ENCODE measurements around the gene BCL11B.

Gene BCL11B

DNA sequence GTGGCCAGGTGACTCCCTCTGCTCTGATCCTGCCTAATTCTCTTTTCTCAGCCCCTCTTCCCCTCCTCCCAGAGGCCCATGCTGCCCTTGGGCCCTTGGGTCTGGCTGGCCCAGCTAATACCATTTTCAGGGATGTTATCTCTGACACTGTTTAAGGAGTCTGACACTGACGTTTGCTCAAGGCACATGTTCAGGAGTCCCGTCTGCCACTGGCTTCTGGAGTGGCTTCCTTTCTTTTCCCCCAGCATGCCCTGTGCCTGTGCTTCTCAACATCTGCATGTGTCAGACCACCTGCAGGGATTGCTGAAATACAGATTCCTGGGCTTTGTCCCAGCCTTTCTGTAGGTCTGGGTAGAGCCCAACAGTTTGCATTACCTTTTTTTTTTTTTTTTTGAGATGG, 128.9 kb downstream of the BCL11B start:
- Histone ChIP-seq H3K36me3 (ENCODE audit: control insufficient read depth in 2 of 2, insufficient read depth in 2 of 2, low read length in 2 of 2) (no peaks in the 10 kb centered on the region), H3K4me1 (ENCODE audit: control insufficient read depth in 2 of 2, insufficient read depth in 2 of 2, low read length in 2 of 2) (no peaks in the 10 kb centered on the region)

DNA sequence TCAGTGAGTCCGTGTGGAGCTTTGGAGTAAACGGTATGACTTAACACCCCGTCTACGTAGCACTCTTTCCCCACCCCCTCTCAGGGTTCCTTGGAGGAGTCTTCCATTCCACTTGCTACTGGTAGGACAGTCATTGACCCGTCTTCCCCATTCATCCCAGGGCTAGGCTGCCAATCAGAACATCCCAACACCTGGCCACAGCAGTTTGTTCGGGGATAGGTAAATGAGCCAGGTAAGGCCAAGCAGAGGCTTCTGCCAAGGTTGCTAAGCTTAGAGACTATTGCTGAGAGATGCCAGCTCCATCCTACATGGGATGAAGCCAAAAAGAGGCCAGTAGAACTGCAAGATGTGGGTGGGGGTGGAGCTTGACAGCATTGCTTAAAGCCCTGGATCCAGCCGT, 130.8 kb downstream of the BCL11B start:
- H3K27me3 ChIP-seq (ENCODE audit: control insufficient read depth in 2 of 2, insufficient read depth in 2 of 2, low read length in 2 of 2), result no peaks in the 10 kb centered on the region
- no peak overlapping the region for H3K27ac ChIP-seq (ENCODE audit: low read depth in 2 of 2, low read length in 2 of 2)
- H3K9ac ChIP-seq (ENCODE audit: low read depth in 1 of 2, low read length in 2 of 2), result no peak overlapping the region
- H3K4me3 ChIP-seq (ENCODE audit: low read length in 2 of 2), result no peak overlapping the region
- no peaks in the 10 kb centered on the region for H3K36me3 ChIP-seq (ENCODE audit: control insufficient read depth in 2 of 2, insufficient read depth in 2 of 2, low read length in 2 of 2)
- H3K4me1 ChIP-seq (ENCODE audit: control insufficient read depth in 2 of 2, insufficient read depth in 2 of 2, low read length in 2 of 2), result no peaks in the 10 kb centered on the region
- H3K9me3 ChIP-seq (ENCODE audit: control insufficient read depth in 2 of 2, low read length in 2 of 2), result no peaks in the 10 kb centered on the region

More for the DNA sequence above, 128.9 kb downstream of the BCL11B start:
- Histone ChIP-seq H3K4me3 (ENCODE audit: low read length in 2 of 2) (no peak overlapping the region), H3K9me3 (ENCODE audit: control insufficient read depth in 2 of 2, low read length in 2 of 2) (no peaks in the 10 kb centered on the region), H3K27ac (ENCODE audit: low read depth in 2 of 2, low read length in 2 of 2) (no peak overlapping the region), H3K27me3 (ENCODE audit: control insufficient read depth in 2 of 2, insufficient read depth in 2 of 2, low read length in 2 of 2) (no peaks in the 10 kb centered on the region), H3K9ac (ENCODE audit: low read depth in 1 of 2, low read length in 2 of 2) (no peak overlapping the region)

DNA sequence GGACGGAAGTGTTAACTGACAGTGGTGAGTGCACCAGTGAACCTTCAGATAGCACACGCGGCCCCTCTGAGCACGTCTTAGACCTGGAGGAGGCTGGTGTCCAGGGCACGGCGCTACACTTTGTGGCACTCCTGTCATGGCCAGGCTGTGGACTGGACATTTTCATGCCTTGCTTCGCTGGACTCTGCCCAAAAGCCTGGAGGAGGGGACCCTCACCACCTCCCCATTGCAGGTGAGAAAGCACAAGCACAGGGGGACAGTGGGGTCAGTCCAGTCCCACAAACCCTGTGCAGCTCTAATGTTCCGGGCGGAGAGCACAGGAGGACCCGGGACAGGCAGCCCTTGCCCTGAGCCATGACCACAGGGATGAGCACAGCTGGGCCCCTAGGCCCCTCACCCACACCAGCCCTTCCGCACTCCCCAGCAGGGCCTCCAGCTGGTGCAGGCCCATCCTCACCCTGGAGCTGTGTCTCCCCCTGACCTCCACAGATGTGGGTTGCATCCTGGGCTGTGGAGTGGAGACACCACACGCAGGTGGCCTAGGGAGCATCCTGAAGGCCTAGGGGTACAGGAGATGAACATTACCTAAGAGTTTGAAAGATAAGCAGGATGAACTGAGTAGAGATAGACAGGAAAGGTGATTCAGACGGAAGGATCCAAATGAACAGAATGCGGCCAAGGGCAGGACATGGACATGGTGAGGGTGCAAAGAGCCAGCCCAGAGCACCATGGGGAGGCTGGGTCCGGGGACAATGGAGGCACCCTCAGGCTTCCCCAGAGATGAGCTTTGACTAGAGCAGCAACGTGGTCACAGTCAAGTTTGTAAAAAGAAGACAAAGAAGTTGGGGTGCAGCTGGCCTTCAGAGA, 132.8 kb downstream of the BCL11B start:
- Histone ChIP-seq H3K4me3 (ENCODE audit: low read length in 2 of 2) (no peak overlapping the region), H3K36me3 (ENCODE audit: control insufficient read depth in 2 of 2, insufficient read depth in 2 of 2, low read length in 2 of 2) (no peaks in the 10 kb centered on the region), H3K9ac (ENCODE audit: low read depth in 1 of 2, low read length in 2 of 2) (no peak overlapping the region), H3K27ac (ENCODE audit: low read depth in 2 of 2, low read length in 2 of 2) (no peak overlapping the region), H3K27me3 (ENCODE audit: control insufficient read depth in 2 of 2, insufficient read depth in 2 of 2, low read length in 2 of 2) (no peaks in the 10 kb centered on the region), H3K4me1 (ENCODE audit: control insufficient read depth in 2 of 2, insufficient read depth in 2 of 2, low read length in 2 of 2) (no peaks in the 10 kb centered on the region), H3K9me3 (ENCODE audit: control insufficient read depth in 2 of 2, low read length in 2 of 2) (no peaks in the 10 kb centered on the region)

DNA sequence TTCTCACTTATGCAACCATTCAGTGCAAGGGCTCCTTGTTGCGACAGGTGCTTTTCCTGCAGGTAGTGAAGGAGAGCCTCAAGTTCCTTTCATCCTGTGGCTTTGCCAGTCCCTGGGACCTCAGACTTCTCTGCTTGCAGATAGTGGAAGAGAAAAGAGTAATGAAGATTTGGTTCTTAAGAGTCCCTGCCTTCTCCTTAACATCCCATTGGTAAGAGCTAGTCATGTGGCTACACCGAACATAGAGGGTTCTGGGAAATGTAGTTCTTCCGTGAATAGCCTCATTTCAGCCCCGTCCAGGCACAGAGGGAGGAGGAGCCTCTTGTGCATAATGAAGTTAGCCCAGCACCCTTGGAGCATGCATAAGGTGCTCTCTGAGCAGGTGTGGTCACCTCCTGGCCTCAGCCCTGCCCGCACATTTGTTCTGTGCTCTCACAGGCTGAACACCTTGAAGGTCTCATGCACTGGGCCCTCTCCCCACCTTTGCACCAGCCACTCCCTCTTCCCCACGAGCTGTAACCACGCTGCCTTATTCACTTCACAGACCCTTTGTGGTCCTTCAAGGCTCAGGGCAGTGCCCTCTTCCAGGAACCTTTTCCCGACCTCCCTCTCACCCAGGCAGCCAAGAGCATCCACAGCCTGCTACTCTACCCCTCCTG, 134.0 kb downstream of the BCL11B start:
- H3K9me3 ChIP-seq (ENCODE audit: control insufficient read depth in 2 of 2, low read length in 2 of 2), result no peaks in the 10 kb centered on the region

DNA sequence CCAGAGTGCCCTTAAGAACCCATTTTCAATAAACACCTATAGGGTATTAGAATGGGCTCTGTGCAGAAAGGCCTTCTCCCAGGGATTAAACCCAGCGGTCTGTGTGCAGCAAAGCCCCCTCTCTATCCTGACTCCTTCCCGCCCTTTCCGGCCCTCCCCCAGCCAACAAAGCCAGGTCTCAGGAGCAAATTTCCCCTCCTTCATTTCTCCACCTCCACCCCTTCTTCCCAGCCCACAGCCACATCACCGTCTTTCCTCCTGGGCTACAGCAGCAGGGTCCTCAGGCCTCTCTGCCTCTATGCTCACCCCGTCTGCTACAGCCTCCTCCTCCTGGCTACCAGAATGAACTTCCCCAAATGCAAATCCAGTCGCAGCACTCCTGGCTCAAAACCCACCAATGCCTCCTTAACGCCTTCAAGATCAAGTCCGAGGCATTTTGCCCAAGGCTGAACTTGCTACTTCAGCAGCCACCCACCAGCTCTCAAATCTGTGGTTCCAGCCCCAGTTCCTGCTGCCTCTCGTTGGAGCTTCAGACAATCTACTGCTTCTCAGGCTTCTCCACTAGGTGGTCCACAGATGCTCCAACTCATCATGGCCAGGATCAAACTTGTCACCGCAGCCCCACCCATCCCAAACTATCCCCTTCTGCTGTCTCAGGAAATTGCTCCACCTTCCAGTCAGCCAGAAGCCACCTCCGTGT, 134.8 kb downstream of the BCL11B start:
- no peak overlapping the region for H3K9ac ChIP-seq (ENCODE audit: low read depth in 1 of 2, low read length in 2 of 2)
- no peaks in the 10 kb centered on the region for H3K27me3 ChIP-seq (ENCODE audit: control insufficient read depth in 2 of 2, insufficient read depth in 2 of 2, low read length in 2 of 2)
- no peaks in the 10 kb centered on the region for H3K9me3 ChIP-seq (ENCODE audit: control insufficient read depth in 2 of 2, low read length in 2 of 2)
- H3K4me3 ChIP-seq (ENCODE audit: low read length in 2 of 2), result no peak overlapping the region
- no peaks in the 10 kb centered on the region for H3K4me1 ChIP-seq (ENCODE audit: control insufficient read depth in 2 of 2, insufficient read depth in 2 of 2, low read length in 2 of 2)
- H3K27ac ChIP-seq (ENCODE audit: low read depth in 2 of 2, low read length in 2 of 2), result no peak overlapping the region
- H3K36me3 ChIP-seq (ENCODE audit: control insufficient read depth in 2 of 2, insufficient read depth in 2 of 2, low read length in 2 of 2), result no peaks in the 10 kb centered on the region

More for the DNA sequence above, 134.0 kb downstream of the BCL11B start:
- Histone ChIP-seq H3K27ac (ENCODE audit: low read depth in 2 of 2, low read length in 2 of 2) (no peak overlapping the region), H3K27me3 (ENCODE audit: control insufficient read depth in 2 of 2, insufficient read depth in 2 of 2, low read length in 2 of 2) (no peaks in the 10 kb centered on the region), H3K4me3 (ENCODE audit: low read length in 2 of 2) (no peak overlapping the region), H3K9ac (ENCODE audit: low read depth in 1 of 2, low read length in 2 of 2) (no peak overlapping the region), H3K36me3 (ENCODE audit: control insufficient read depth in 2 of 2, insufficient read depth in 2 of 2, low read length in 2 of 2) (no peaks in the 10 kb centered on the region), H3K4me1 (ENCODE audit: control insufficient read depth in 2 of 2, insufficient read depth in 2 of 2, low read length in 2 of 2) (no peaks in the 10 kb centered on the region)

DNA sequence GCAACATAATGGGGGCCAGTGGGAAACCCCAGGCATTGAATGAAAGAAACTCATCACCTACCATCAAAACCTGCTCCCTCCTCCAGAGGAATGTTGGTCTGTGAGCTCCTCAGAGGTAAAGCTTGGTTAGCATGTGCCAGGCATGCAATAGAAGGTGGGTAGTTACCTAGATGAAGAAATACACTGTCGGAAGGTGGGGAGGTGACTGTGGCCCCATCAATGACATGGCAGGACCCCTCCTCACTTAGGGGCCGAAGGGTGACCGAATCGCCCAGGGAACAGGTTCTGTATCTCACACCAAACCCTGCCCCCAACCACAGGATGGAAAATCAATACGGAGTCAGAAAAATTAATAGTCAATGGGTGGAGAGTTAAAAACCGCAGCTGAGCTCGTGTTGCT, 135.6 kb downstream of the BCL11B start:
- no peaks in the 10 kb centered on the region for H3K36me3 ChIP-seq (ENCODE audit: control insufficient read depth in 2 of 2, insufficient read depth in 2 of 2, low read length in 2 of 2)
- H3K27ac ChIP-seq (ENCODE audit: low read depth in 2 of 2, low read length in 2 of 2), result no peak overlapping the region
- H3K4me1 ChIP-seq (ENCODE audit: control insufficient read depth in 2 of 2, insufficient read depth in 2 of 2, low read length in 2 of 2), result no peaks in the 10 kb centered on the region
- no peaks in the 10 kb centered on the region for H3K27me3 ChIP-seq (ENCODE audit: control insufficient read depth in 2 of 2, insufficient read depth in 2 of 2, low read length in 2 of 2)
- no peaks in the 10 kb centered on the region for H3K9me3 ChIP-seq (ENCODE audit: control insufficient read depth in 2 of 2, low read length in 2 of 2)
- no peak overlapping the region for H3K9ac ChIP-seq (ENCODE audit: low read depth in 1 of 2, low read length in 2 of 2)
- no peak overlapping the region for H3K4me3 ChIP-seq (ENCODE audit: low read length in 2 of 2)

DNA sequence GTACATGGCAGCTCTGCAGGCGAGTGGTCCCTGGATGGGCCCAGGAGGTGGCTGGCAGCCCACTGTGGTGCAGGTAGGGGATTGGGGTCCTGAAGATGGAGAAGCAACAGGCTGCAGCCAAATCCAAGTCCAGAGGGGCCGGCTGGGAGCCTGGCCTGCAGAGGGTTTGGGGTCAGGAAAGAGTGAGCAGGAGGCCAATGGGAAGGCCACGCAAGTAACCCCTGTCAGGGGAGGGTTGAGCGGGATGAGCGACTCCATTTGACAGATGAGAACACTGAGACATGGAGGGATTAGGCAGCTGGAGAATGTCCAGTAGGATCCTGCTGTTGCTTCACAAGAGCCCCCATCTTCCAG, 136.0 kb downstream of the BCL11B start:
- Histone ChIP-seq H3K4me3 (ENCODE audit: low read length in 2 of 2) (no peak overlapping the region), H3K27me3 (ENCODE audit: control insufficient read depth in 2 of 2, insufficient read depth in 2 of 2, low read length in 2 of 2) (no peaks in the 10 kb centered on the region), H3K9ac (ENCODE audit: low read depth in 1 of 2, low read length in 2 of 2) (no peak overlapping the region), H3K9me3 (ENCODE audit: control insufficient read depth in 2 of 2, low read length in 2 of 2) (no peaks in the 10 kb centered on the region), H3K27ac (ENCODE audit: low read depth in 2 of 2, low read length in 2 of 2) (no peak overlapping the region), H3K36me3 (ENCODE audit: control insufficient read depth in 2 of 2, insufficient read depth in 2 of 2, low read length in 2 of 2) (no peaks in the 10 kb centered on the region), H3K4me1 (ENCODE audit: control insufficient read depth in 2 of 2, insufficient read depth in 2 of 2, low read length in 2 of 2) (no peaks in the 10 kb centered on the region)

DNA sequence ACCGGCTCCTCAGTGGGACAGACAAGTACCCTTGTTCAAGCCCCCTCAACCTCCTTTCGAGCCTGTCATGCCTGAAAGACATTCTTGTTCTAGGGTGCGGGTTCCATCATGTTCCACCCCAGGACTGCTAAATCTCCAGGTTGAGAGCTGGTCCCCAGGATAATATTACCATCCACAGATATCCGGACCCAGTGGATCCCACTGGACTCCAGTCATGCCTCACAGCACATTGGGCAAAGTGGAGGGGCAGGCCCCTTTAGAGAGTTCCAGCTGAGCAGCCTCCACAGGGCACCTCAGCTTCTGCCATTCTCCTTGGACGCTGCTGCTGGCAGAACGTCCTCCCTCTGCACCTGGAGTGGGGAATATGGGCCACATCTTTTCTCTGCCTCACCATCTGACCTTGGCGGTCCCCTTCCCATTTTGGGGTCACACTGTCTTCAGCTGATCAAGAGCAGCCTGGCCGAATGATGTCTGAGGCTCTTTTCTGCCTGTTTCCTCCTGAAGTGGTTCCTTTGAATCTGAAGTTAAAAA, 137.4 kb downstream of the BCL11B start:
- Histone ChIP-seq H3K9ac (ENCODE audit: low read depth in 1 of 2, low read length in 2 of 2) (no peak overlapping the region), H3K36me3 (ENCODE audit: control insufficient read depth in 2 of 2, insufficient read depth in 2 of 2, low read length in 2 of 2) (no peaks in the 10 kb centered on the region), H3K4me3 (ENCODE audit: low read length in 2 of 2) (no peak overlapping the region), H3K27me3 (ENCODE audit: control insufficient read depth in 2 of 2, insufficient read depth in 2 of 2, low read length in 2 of 2) (no peaks in the 10 kb centered on the region), H3K4me1 (ENCODE audit: control insufficient read depth in 2 of 2, insufficient read depth in 2 of 2, low read length in 2 of 2) (no peaks in the 10 kb centered on the region), H3K27ac (ENCODE audit: low read depth in 2 of 2, low read length in 2 of 2) (no peak overlapping the region), H3K9me3 (ENCODE audit: control insufficient read depth in 2 of 2, low read length in 2 of 2) (no peaks in the 10 kb centered on the region)

DNA sequence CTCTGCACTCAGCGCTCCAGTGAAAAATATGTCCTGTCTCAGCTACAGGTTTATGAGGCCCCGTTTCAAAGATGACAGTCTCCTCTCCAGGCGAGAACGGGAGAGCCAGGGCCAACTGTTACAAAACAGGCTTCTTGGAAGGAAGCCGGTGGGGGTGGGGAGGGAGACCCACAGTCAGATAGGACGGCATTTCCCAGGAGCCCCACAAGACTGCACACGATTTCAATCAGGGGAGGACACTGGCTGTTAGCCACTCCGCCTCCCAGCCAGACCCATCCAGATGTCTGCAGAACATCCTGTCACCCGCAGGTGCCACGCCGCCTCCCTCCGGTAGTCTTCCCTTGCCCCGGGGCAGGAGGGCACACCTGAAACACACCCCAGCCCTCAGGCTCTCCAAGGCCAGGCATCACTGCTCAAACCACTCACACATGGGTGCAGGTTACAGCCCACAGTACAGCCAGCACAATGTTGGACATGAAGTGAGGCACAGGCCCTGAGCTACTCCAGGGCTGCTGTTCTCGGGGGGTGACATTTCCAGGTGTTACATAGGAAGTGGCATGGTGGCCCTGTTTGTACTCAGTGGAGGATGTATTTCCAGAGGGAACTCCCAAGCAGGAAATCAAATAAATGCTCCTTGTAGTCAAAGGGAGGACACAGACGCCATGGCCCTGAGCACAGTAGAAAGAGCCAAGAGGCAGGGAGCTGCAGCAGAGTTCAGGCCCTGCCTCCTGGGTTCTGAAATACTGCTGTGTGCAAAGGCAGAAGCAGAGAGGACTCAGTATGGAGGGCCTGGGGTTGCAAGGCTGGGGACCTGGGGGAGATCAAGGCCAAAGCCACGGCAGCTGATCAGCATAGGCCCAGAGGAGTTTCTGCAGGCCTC, 138.1 kb downstream of the BCL11B start:
- no peaks in the 10 kb centered on the region for H3K9me3 ChIP-seq (ENCODE audit: control insufficient read depth in 2 of 2, low read length in 2 of 2)
- H3K27me3 ChIP-seq (ENCODE audit: control insufficient read depth in 2 of 2, insufficient read depth in 2 of 2, low read length in 2 of 2), result no peaks in the 10 kb centered on the region
- no peaks in the 10 kb centered on the region for H3K36me3 ChIP-seq (ENCODE audit: control insufficient read depth in 2 of 2, insufficient read depth in 2 of 2, low read length in 2 of 2)
- no peaks in the 10 kb centered on the region for H3K4me1 ChIP-seq (ENCODE audit: control insufficient read depth in 2 of 2, insufficient read depth in 2 of 2, low read length in 2 of 2)
- no peak overlapping the region for H3K9ac ChIP-seq (ENCODE audit: low read depth in 1 of 2, low read length in 2 of 2)
- H3K4me3 ChIP-seq (ENCODE audit: low read length in 2 of 2), result no peak overlapping the region
- no peak overlapping the region for H3K27ac ChIP-seq (ENCODE audit: low read depth in 2 of 2, low read length in 2 of 2)

Data from mucosa of rectum (tissue), 2 donors.